ENCODE results near the gene P2RX7. TPM values are rescaled to one million over a fixed set of nuclear protein-coding genes. Genes with fewer than 3 reads are reported as not detected.

Gene P2RX7
- total RNA-seq, 1 donor from 2014 or later = not detected

DNA sequence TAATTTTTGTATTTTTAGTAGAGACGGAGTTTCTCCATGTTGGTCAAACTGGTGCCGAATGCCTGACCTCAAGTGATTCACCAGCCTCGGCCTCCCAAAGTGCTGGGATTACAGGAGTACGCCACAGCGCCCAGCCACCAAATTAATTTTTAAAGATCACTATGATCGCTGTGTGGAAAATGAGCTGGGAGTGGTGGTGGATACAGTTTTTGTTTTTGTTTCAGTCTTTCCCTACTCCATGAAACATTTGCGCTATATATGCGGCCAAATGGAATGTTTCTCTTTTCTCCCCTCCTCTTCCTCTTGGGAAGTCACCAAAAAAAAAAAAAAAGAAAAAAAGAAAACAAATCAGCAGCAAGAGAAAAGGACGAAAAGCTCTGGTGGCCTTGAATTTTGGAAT lies 56.5 kb downstream of the P2RX7 start:
- no peak overlapping the region for H3K4me3 Mint-ChIP-seq (ENCODE audit: unreplicated experiment)
- H3K27me3 Mint-ChIP-seq (ENCODE audit: unreplicated experiment) = peaks cover 2% of the 10 kb centered on the region
- no peak for TF ChIP-seq CTCF (IDR thresholded peaks at IDR 0.05; ENCODE audit: partially characterized antibody, unreplicated experiment)
- H3K27ac Mint-ChIP-seq (ENCODE audit: unreplicated experiment) = no peak overlapping the region
- H3K4me1 Mint-ChIP-seq (ENCODE audit: low read depth, unreplicated experiment) = no peaks in the 10 kb centered on the region
- H3K9me3 Mint-ChIP-seq (ENCODE audit: unreplicated experiment) = no peaks in the 10 kb centered on the region
- no peak for DNase-seq
- no peaks in the 10 kb centered on the region for H3K36me3 Mint-ChIP-seq (ENCODE audit: unreplicated experiment)

GRCh38 chr12:121189619-121190155 lies 57.0 kb downstream of the P2RX7 start:
- peaks cover 2% of the 10 kb centered on the region for H3K27me3 Mint-ChIP-seq (ENCODE audit: unreplicated experiment)
- H3K9me3 Mint-ChIP-seq (ENCODE audit: unreplicated experiment) = no peaks in the 10 kb centered on the region
- no peak overlapping the region for H3K27ac Mint-ChIP-seq (ENCODE audit: unreplicated experiment)
- DNase-seq = no peak
- no peaks in the 10 kb centered on the region for H3K4me1 Mint-ChIP-seq (ENCODE audit: low read depth, unreplicated experiment)
- H3K36me3 Mint-ChIP-seq (ENCODE audit: unreplicated experiment) = no peaks in the 10 kb centered on the region
- no peak overlapping the region for H3K4me3 Mint-ChIP-seq (ENCODE audit: unreplicated experiment)
- TF ChIP-seq CTCF (IDR thresholded peaks at IDR 0.05; ENCODE audit: partially characterized antibody, unreplicated experiment) = no peak

DNA sequence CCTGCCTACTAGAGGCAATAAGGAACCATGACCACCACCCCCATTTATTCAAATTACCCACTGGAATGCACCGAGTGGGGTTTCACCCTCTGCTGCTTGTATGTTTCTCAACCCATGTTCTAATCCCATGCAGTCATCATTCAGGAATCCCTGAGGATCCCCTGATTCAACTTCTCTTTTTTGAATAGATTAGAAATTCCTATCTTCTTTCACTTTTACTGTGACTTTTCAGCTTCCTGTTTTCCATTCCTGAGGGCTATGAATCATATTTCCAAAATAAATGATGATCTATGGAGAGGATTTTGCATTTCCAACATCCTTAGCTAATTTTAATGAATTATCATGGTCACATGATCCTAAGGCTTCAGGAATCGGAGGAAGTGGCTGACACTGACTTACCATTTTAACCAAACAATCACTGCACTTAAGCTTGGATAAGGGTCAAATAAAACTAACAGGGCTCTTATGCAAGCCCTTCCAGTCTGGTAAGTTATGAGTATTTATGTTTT lies 57.9 kb downstream of the P2RX7 start:
- no peak for DNase-seq
- Mint-ChIP-seq H3K9me3 (ENCODE audit: unreplicated experiment) (no peaks in the 10 kb centered on the region), H3K27ac (ENCODE audit: unreplicated experiment) (no peak overlapping the region), H3K4me3 (ENCODE audit: unreplicated experiment) (no peak overlapping the region), H3K27me3 (ENCODE audit: unreplicated experiment) (peaks cover 2% of the 10 kb centered on the region), H3K4me1 (ENCODE audit: low read depth, unreplicated experiment) (no peaks in the 10 kb centered on the region), H3K36me3 (ENCODE audit: unreplicated experiment) (no peaks in the 10 kb centered on the region)
- TF ChIP-seq CTCF (IDR thresholded peaks at IDR 0.05; ENCODE audit: partially characterized antibody, unreplicated experiment) = no peak

DNA sequence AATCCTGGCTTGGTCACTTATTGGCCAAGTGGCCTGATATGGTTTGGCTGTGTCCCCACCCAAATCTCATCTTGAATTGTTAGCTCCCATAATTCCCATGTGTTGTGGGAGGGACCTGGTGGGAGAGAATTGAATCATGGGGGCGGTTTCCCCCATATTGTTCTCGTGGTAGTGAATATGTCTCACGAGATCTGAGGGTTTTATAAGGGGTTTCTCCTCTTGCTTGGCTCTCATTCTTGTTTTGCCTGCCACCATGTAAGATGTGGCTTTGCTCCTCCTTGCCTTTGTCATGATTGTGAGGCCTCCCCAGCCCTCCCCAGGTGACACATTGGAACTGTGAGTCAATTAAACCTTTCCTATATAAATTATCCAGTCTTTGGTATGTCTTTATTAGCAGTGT lies 58.5 kb downstream of the P2RX7 start:
- Mint-ChIP-seq H3K4me1 (ENCODE audit: low read depth, unreplicated experiment) (no peaks in the 10 kb centered on the region), H3K9me3 (ENCODE audit: unreplicated experiment) (no peaks in the 10 kb centered on the region), H3K36me3 (ENCODE audit: unreplicated experiment) (no peaks in the 10 kb centered on the region), H3K4me3 (ENCODE audit: unreplicated experiment) (no peak overlapping the region), H3K27ac (ENCODE audit: unreplicated experiment) (no peak overlapping the region), H3K27me3 (ENCODE audit: unreplicated experiment) (peaks cover 2% of the 10 kb centered on the region)
- no peak for TF ChIP-seq CTCF (IDR thresholded peaks at IDR 0.05; ENCODE audit: partially characterized antibody, unreplicated experiment)
- no peak for DNase-seq

DNA sequence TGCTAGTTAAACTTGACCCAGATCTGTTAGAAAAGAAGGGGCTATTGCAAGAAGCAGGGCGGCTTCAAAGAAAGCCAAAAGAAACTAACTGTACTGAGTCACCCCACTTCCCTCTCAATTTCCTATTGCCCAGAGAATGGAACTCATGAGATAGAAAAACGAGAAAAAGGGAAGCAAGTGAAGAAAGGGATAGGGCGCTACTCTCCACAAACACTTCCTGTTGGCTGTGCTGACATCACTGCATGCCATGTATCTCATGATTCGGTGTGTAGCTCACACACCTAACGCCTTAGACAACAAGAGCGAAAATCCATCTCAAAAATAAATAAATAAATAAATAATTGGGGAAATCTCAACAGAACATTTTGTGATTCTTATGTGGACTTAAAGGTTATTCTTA lies 64.2 kb downstream of the P2RX7 start:
- TF ChIP-seq CTCF (IDR thresholded peaks at IDR 0.05; ENCODE audit: partially characterized antibody, unreplicated experiment) = no peak
- H3K4me3 Mint-ChIP-seq (ENCODE audit: unreplicated experiment) = no peak overlapping the region
- no peak for DNase-seq
- H3K36me3 Mint-ChIP-seq (ENCODE audit: unreplicated experiment) = no peaks in the 10 kb centered on the region
- no peaks in the 10 kb centered on the region for H3K4me1 Mint-ChIP-seq (ENCODE audit: low read depth, unreplicated experiment)
- no peaks in the 10 kb centered on the region for H3K9me3 Mint-ChIP-seq (ENCODE audit: unreplicated experiment)
- no peak overlapping the region for H3K27ac Mint-ChIP-seq (ENCODE audit: unreplicated experiment)
- no peaks in the 10 kb centered on the region for H3K27me3 Mint-ChIP-seq (ENCODE audit: unreplicated experiment)
